Testis (tissue), 3 donors: ENCODE results near the gene PRSS33. TPM values are rescaled to one million over a fixed set of nuclear protein-coding genes. Genes with fewer than 3 reads are reported as not detected.

ENCODE experiments used
- DNase-seq: peaks from one replicate; pipeline ENCODE4 v3.0.0-alpha.2; 2019
- H3K27ac ChIP-seq, 2 donors: fragments of 200-600 bp; sonication (generic); one replicate each; pipeline ENCODE4 v1.5.1; 2019
- H3K27me3 ChIP-seq: fragments of 200-600 bp; sonication (generic); one replicate; pipeline ENCODE4 v1.5.1; 2019
- H3K36me3 ChIP-seq: fragments of 200-600 bp; sonication (generic); one replicate; pipeline ENCODE4 v1.5.1; 2017; ENCODE audit warnings: low read depth; ENCODE audit errors: missing control alignments
- H3K4me1 ChIP-seq: fragments of 200-600 bp; sonication (generic); one replicate; pipeline ENCODE4 v1.5.1; 2019
- H3K4me3 ChIP-seq, 2 donors: fragments of 200-600 bp; sonication (generic); one replicate each; pipeline ENCODE4 v1.5.1; 2017 to 2019
- H3K9me3 ChIP-seq: fragments of 200-600 bp; sonication (generic); one replicate; pipeline ENCODE4 v1.5.1; 2017
- POLR2A ChIP-seq: fragments of 450-650 bp; IDR thresholded peaks from one replicate; pipeline ENCODE4 v1.6.1; 2017; ENCODE audit warnings: antibody characterized with exemption, mild to moderate bottlenecking, moderate library complexity
- WGBS, 2 donors: methylation state at CpG; one replicate each; pipeline ENCODE4 v1.1.5; 2018; 5-methylcytosine and 5-hydroxymethylcytosine counted together
- intact Hi-C: fragments of 100-400 bp; cut with DNase I; formaldehyde crosslinking; loops from one replicate; pipeline ENCODE4 v1.15.1; 2023; ENCODE audit warnings: low total_unique reads
- polyA plus RNA-seq: library from polyadenylated mRNA; stranded (reverse); fragments of 350-450 nt; fragmentation: Illumina TruSeq; extraction: RNeasy Lipid Tissue Mini Kit (QIAGEN cat#74804); gene quantifications from one replicate; pipeline ENCODE4 v1.2.3, GENCODE V29; 2014; ENCODE audit warnings: low read depth, low replicate concordance; ENCODE audit not compliant: insufficient read depth
- total RNA-seq, 2 donors: library from RNA; depleted of rRNA; stranded (reverse); fragments of >200 nt; gene quantifications; one replicate each; pipeline ENCODE4 v1.2.3, GENCODE V29; 2016
- TF ChIP-seq, protein P1 (sequence below), 3 experiments: fragments of 450-650 bp in 2 of 3; fragments of 200-600 bp in 1 of 3; sonication (generic) in 1 of 3; IDR thresholded peaks; one replicate each; pipeline ENCODE4 v1.5.1; 2016 to 2019; ENCODE audit warnings: antibody characterized with exemption in 3 of 3, mild to moderate bottlenecking in 2 of 3, moderate library complexity in 1 of 3

The PRSS33 gene
- total and polyA plus RNA-seq, 3 donors from 2014 or later, result 0.93 to 4.4 TPM; not detected in 1

DNA sequence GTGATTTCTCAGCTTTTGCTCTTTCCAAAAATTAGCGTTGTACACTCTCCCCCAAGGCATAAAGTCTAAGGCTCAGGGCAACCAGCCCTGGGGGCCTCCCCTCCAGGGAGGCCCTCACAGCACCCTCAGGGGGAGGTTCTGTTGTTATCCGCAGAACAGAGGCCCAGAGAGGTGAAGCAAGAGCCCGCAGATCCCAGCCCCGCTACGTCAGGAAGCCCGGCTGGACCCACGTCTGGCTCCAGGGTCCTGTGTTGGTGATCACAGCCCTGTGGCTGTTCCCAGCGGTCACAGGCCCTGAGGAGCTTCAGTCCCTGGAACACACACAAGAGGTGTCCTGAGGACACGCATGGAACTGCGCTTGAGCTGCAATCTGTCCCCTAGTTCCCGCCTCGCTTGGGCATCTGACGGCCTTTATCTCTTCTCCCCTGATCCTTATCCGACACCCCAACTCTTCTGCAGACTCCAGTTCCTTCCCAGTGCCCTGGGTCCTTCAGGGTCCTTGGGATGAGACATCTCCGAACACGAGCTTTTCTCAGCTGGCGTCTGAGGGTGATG is 41.6 kb upstream of the PRSS33 start:
- H3K27me3 ChIP-seq, result no peaks in the 10 kb centered on the region
- TF ChIP-seq, protein P1, sequence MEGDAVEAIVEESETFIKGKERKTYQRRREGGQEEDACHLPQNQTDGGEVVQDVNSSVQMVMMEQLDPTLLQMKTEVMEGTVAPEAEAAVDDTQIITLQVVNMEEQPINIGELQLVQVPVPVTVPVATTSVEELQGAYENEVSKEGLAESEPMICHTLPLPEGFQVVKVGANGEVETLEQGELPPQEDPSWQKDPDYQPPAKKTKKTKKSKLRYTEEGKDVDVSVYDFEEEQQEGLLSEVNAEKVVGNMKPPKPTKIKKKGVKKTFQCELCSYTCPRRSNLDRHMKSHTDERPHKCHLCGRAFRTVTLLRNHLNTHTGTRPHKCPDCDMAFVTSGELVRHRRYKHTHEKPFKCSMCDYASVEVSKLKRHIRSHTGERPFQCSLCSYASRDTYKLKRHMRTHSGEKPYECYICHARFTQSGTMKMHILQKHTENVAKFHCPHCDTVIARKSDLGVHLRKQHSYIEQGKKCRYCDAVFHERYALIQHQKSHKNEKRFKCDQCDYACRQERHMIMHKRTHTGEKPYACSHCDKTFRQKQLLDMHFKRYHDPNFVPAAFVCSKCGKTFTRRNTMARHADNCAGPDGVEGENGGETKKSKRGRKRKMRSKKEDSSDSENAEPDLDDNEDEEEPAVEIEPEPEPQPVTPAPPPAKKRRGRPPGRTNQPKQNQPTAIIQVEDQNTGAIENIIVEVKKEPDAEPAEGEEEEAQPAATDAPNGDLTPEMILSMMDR (IDR thresholded peaks at IDR 0.05), result no peak
- TF ChIP-seq POLR2A, result no peak
- no peak for DNase-seq
- no peaks in the 10 kb centered on the region for H3K4me1 ChIP-seq
- H3K36me3 ChIP-seq, result no peaks in the 10 kb centered on the region
- no peaks in the 10 kb centered on the region for H3K9me3 ChIP-seq
- no peak overlapping the region for H3K27ac ChIP-seq
- no peak overlapping the region for H3K4me3 ChIP-seq
- 80 to 87% methylated on average over 6 to 17 of the region's 17 CpGs for WGBS, 2 donors
- intact Hi-C loops, result no loop called here

DNA sequence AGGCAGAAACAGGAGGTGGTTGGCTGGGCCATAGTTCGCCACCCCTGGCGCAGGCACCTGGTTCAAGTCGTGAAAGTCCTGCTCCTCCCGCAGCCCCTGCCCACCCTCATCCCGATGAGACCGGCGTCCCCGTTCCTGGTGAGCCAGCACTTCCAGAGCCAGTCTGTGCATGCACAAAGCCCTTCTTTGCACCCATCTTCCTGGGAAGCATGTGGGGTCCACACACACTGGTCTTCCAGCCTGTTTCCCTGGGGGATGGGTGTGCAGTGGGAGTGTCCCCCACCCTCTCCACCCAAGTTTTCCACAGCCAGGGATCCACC is 41.1 kb upstream of the PRSS33 start:
- 82 to 97% methylated on average over 8 of the region's 8 CpGs for WGBS, 2 donors
- intact Hi-C loops, result no loop called here
- Histone ChIP-seq H3K27me3 (no peaks in the 10 kb centered on the region), H3K4me3 (no peak overlapping the region), H3K9me3 (no peaks in the 10 kb centered on the region), H3K4me1 (no peaks in the 10 kb centered on the region), H3K27ac (no peak overlapping the region), H3K36me3 (no peaks in the 10 kb centered on the region)
- TF ChIP-seq, protein P1 (IDR thresholded peaks at IDR 0.05), result no peak
- TF ChIP-seq POLR2A, result no peak
- DNase-seq, result no peak

DNA sequence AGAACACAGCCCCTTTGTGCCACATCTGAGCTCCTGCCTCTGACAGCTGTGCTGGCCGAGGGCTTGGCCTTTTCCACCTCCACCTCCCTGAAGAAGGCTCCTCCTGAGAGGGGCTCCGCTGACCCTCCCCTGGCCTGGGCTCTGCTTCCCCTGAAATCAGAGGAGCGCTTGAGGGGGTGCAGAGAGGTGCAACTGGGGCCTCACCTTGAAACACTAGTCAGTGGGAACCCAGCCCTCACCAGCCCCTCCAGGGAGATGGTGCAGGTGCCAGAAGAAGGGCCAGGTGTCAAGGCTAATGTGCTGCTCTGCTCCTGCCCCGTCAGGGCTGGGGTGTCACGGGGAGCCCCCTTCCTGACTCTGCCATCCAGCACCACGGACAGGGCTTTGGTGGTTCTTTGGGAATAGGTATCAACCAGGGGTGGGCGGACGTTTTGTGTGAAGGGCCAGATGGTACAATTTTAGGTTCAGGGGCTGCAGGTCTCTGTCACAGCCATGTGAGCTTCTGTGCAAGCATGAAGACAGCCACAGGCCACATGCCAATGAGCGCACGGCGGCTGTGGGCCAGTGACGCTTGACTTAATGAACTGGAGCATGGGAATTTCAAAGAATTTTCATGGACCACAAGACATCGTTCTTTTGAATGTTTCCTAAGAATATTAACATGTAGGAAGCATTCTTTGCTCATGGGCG is 40.6 kb upstream of the PRSS33 start:
- Histone ChIP-seq H3K36me3 (no peaks in the 10 kb centered on the region), H3K27me3 (no peaks in the 10 kb centered on the region), H3K9me3 (no peaks in the 10 kb centered on the region), H3K27ac (no peak overlapping the region), H3K4me3 (no peak overlapping the region), H3K4me1 (no peaks in the 10 kb centered on the region)
- DNase-seq, result no peak
- intact Hi-C loops, result no loop called here
- no peak for TF ChIP-seq POLR2A
- WGBS, 2 donors, result 71 to 78% methylated on average over 11 to 14 of the region's 14 CpGs

DNA sequence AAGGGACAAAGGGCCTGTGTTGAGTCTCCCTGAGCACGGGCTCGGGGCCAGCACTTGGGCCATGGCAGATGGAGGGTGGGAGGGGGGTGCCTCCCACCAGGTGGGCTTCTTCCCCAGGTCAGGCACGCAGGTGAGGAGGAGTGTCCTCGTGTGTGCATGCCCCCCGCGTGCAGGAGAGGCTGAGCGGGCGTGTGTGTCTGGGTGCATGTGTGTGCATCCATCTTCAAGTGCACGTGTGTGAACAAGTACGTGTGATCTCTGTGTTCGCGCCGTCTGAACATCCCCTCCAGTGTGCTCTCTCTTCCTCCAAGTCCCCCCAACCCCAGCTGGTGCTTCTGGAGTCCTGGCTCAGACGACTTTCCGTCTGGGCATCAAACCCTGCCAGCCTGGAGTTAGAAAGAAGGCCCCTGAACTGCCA is 40.0 kb upstream of the PRSS33 start:
- H3K27me3 ChIP-seq, result no peaks in the 10 kb centered on the region
- no peak overlapping the region for H3K4me3 ChIP-seq
- no peak overlapping the region for H3K27ac ChIP-seq
- no peak for DNase-seq
- WGBS, 2 donors, result 82% methylated on average over 13 to 15 of the region's 15 CpGs
- TF ChIP-seq POLR2A, result no peak
- TF ChIP-seq, protein P1 (IDR thresholded peaks at IDR 0.05), result no peak
- H3K4me1 ChIP-seq, result no peaks in the 10 kb centered on the region
- no peaks in the 10 kb centered on the region for H3K36me3 ChIP-seq
- no peaks in the 10 kb centered on the region for H3K9me3 ChIP-seq
- intact Hi-C loops, result no loop called here

DNA sequence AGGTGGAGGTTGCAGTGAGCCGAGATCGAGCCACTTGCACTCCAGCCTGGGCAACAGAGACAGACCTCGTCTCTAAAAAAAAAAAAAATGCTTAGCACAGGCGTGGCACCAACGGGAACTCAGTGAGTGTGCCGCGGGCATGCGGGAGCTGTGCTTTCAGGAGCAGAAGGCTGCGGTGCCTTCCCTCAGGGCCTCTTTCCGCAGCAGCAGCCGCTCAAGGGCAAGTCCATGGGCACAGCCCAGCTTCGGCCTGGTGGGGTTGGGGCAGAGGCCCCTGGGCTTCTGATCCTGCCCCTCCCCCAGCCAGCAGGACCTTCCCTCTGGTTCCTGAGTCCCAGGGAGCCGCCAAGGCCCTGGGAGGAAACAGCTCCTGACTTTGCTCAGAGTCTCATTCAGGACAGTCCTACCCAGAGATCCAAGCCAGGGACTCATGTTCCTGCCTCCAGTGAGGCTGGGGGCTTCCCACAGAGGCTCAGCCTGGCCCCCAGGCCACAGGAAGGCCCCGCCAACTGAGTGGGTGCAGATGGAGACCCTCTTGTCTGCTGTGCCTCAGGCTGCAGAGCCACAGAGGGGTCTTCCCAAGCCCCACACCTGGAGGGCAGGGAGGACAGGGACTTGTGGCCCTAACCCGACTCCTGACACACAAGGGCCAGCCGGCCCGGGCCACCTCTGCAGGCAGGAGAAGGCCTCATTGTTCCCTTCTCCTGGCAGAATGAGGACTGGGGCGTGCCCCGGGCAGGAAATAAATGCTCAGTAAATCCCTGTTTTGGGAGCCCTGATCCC is 39.4 kb upstream of the PRSS33 start:
- WGBS, 2 donors, result 78% methylated on average over 13 to 19 of the region's 19 CpGs
- Histone ChIP-seq H3K4me3 (no peak overlapping the region), H3K27ac (no peak overlapping the region), H3K9me3 (no peaks in the 10 kb centered on the region), H3K27me3 (no peaks in the 10 kb centered on the region), H3K4me1 (no peaks in the 10 kb centered on the region), H3K36me3 (no peaks in the 10 kb centered on the region)
- TF ChIP-seq POLR2A, result no peak
- TF ChIP-seq, protein P1 (IDR thresholded peaks at IDR 0.05), result no peak
- intact Hi-C loops, result no loop called here
- no peak for DNase-seq
